GM18499 (cell line): ENCODE results near the gene RGS7.

Experiments used
- ATAC-seq: cut with Tn5 transposase; IDR thresholded peaks from one replicate; pipeline ENCODE4 v1.9.1; 2021; ENCODE audit warnings: moderate number of reproducible peaks; ENCODE audit not compliant: insufficient read depth, unreplicated experiment

The RGS7 gene

GRCh38 chr1:241356519-241357365 is at the start of gene RGS7:
Gene RGS7, minus strand, starts transcription at chr1:241357205.
- no peak for ATAC-seq

GRCh38 chr1:241406421-241406820 is 49.4 kb upstream of the RGS7 start:
- no peak for ATAC-seq

GRCh38 chr1:241401156-241401555 is 44.2 kb upstream of the RGS7 start:
- ATAC-seq, result no peak

GRCh38 chr1:241396747-241397681 is 40.0 kb upstream of the RGS7 start:
- ATAC-seq, result no peak

GRCh38 chr1:241391926-241392710 is 35.1 kb upstream of the RGS7 start:
- ATAC-seq, result no peak

- ATAC-seq, result no peak
Observed at GRCh38 chr1:241390526-241390925, 33.5 kb upstream of the RGS7 start.

- no peak for ATAC-seq
Observed at GRCh38 chr1:241389400-241389799, 32.4 kb upstream of the RGS7 start.

- no peak for ATAC-seq
Observed at GRCh38 chr1:241387216-241387615, 30.2 kb upstream of the RGS7 start.

- ATAC-seq, result no peak
Observed at GRCh38 chr1:241376701-241377100, 19.7 kb upstream of the RGS7 start.

- ATAC-seq, result no peak
Observed at GRCh38 chr1:241375886-241376285, 18.9 kb upstream of the RGS7 start.

GRCh38 chr1:241366196-241366595 is 9.2 kb upstream of the RGS7 start:
- ATAC-seq, result no peak

GRCh38 chr1:241362350-241362749 is 5.3 kb upstream of the RGS7 start:
- no peak for ATAC-seq

GRCh38 chr1:241357366-241358340 is 648 bp upstream of the RGS7 start:
- no peak for ATAC-seq

GRCh38 chr1:241356187-241356518 is 852 bp downstream of the RGS7 start:
- no peak for ATAC-seq

GRCh38 chr1:241355311-241356010 is 1.5 kb downstream of the RGS7 start:
- no peak for ATAC-seq

- ATAC-seq, result no peak
Observed at GRCh38 chr1:241352401-241352800, 4.6 kb downstream of the RGS7 start.

GRCh38 chr1:241351841-241352240 is 5.2 kb downstream of the RGS7 start:
- no peak for ATAC-seq

GRCh38 chr1:241343956-241344355 is 13.0 kb downstream of the RGS7 start:
- ATAC-seq, result no peak

GRCh38 chr1:241336335-241336734 is 20.7 kb downstream of the RGS7 start:
- no peak for ATAC-seq
